H9 (cell line): ENCODE data around the gene AMDHD2. TPM values are rescaled to one million over a fixed set of nuclear protein-coding genes. Genes with fewer than 3 reads are reported as not detected.

Experiments used
- DNase-seq: peaks from one replicate; pipeline ENCODE4 v3.0.0-alpha.2; 2017
- H2AFZ ChIP-seq: one replicate; pipeline ENCODE4 v1.6.1; 2013; ENCODE audit warnings: mild to moderate bottlenecking, low read length, control low read depth, moderate library complexity
- H2AK5ac ChIP-seq: 2 replicates; pipeline ENCODE4 v1.6.1; 2013; ENCODE audit warnings: low read length, control low read depth, mixed read lengths; ENCODE audit not compliant: insufficient read length
- H2BK120ac ChIP-seq: one replicate; pipeline ENCODE4 v1.6.1; 2013; ENCODE audit warnings: low read depth, mild to moderate bottlenecking, low read length, control low read depth, inconsistent platforms; ENCODE audit not compliant: poor library complexity, severe bottlenecking
- H2BK12ac ChIP-seq: 2 replicates; pipeline ENCODE4 v1.6.1; 2013; ENCODE audit warnings: low read length, control low read depth, mixed read lengths, low read depth; ENCODE audit not compliant: insufficient read length
- H2BK15ac ChIP-seq: 2 replicates; pipeline ENCODE4 v1.6.1; 2013; ENCODE audit warnings: low read depth, low read length, control low read depth
- H2BK20ac ChIP-seq: one replicate; pipeline ENCODE4 v1.6.1; 2013; ENCODE audit warnings: low read depth, mild to moderate bottlenecking, low read length, control low read depth, inconsistent platforms; ENCODE audit not compliant: poor library complexity, severe bottlenecking
- H2BK5ac ChIP-seq: 2 replicates; pipeline ENCODE4 v1.6.1; 2013; ENCODE audit warnings: low read length, control low read depth, mixed read lengths; ENCODE audit not compliant: insufficient read length
- H3K14ac ChIP-seq: 2 replicates; pipeline ENCODE4 v1.6.1; 2013; ENCODE audit warnings: low read length, control low read depth; ENCODE audit not compliant: insufficient read depth
- H3K18ac ChIP-seq: 2 replicates; pipeline ENCODE4 v1.6.1; 2013; ENCODE audit warnings: low read depth, mild to moderate bottlenecking, mixed read lengths, low read length, control low read depth; ENCODE audit not compliant: insufficient read length
- H3K23ac ChIP-seq: 2 replicates; pipeline ENCODE4 v1.6.1; 2013; ENCODE audit warnings: low read length, control low read depth, mixed read lengths, low read depth; ENCODE audit not compliant: insufficient read length
- H3K23me2 ChIP-seq: 2 replicates; pipeline ENCODE4 v1.6.1; 2013; ENCODE audit warnings: low read depth, mild to moderate bottlenecking, mixed read lengths, low read length, control low read depth; ENCODE audit not compliant: insufficient read length, poor library complexity, severe bottlenecking
- H3K27ac ChIP-seq: 2 replicates; pipeline ENCODE4 v1.5.1; 2013; ENCODE audit warnings: low read length, control low read depth, mixed read lengths, low read depth; ENCODE audit not compliant: insufficient read length
- H3K27me3 ChIP-seq: 2 replicates; pipeline ENCODE4 v1.6.1; 2013; ENCODE audit warnings: low read length, control low read depth, inconsistent platforms; ENCODE audit not compliant: insufficient read depth
- H3K4ac ChIP-seq: 2 replicates; pipeline ENCODE4 v1.6.1; 2013; ENCODE audit warnings: low read depth, mild to moderate bottlenecking, control low read depth, inconsistent platforms, low read length, moderate library complexity
- H3K4me1 ChIP-seq: 2 replicates; pipeline ENCODE4 v1.6.1; 2013; ENCODE audit warnings: low read length, control low read depth, inconsistent platforms; ENCODE audit not compliant: insufficient read depth
- H3K4me2 ChIP-seq: 2 replicates; pipeline ENCODE4 v1.6.1; 2013; ENCODE audit warnings: low read length, control low read depth, mixed read lengths; ENCODE audit not compliant: insufficient read length, insufficient read depth
- H3K56ac ChIP-seq: 2 replicates; pipeline ENCODE4 v1.6.1; 2013; ENCODE audit warnings: low read depth, mild to moderate bottlenecking, mixed read lengths, low read length, control low read depth; ENCODE audit not compliant: insufficient read length
- H3K79me1 ChIP-seq: 2 replicates; pipeline ENCODE4 v1.6.1; 2013; ENCODE audit warnings: low read depth, mild to moderate bottlenecking, moderate library complexity, low read length, control low read depth, inconsistent platforms; ENCODE audit not compliant: insufficient read depth, poor library complexity, severe bottlenecking
- H3K79me2 ChIP-seq: 2 replicates; pipeline ENCODE4 v1.6.1; 2013; ENCODE audit warnings: low read length, control low read depth, inconsistent platforms; ENCODE audit not compliant: insufficient read depth
- H3K9ac ChIP-seq: 2 replicates; pipeline ENCODE4 v1.6.1; 2013; ENCODE audit warnings: low read length, control low read depth, mixed read lengths; ENCODE audit not compliant: insufficient read length; ENCODE audit errors: extremely low read depth
- H3K9me3 ChIP-seq: one replicate; pipeline ENCODE4 v1.6.1; 2013; ENCODE audit warnings: low read depth, low read length, inconsistent platforms; ENCODE audit not compliant: control insufficient read depth
- H3T11ph ChIP-seq: one replicate; pipeline ENCODE4 v1.6.1; 2013; ENCODE audit warnings: mild to moderate bottlenecking, low read length, control low read depth, inconsistent platforms
- H4K20me1 ChIP-seq: one replicate; pipeline ENCODE4 v1.6.1; 2013; ENCODE audit not compliant: control insufficient read depth, insufficient read length, insufficient read depth
- H4K5ac ChIP-seq: 2 replicates; pipeline ENCODE4 v1.6.1; 2013; ENCODE audit warnings: low read depth, mild to moderate bottlenecking, mixed read lengths, low read length, control low read depth; ENCODE audit not compliant: insufficient read length
- H4K8ac ChIP-seq: replicated peaks from 2 replicates; pipeline ENCODE4 v1.6.1; 2013; ENCODE audit warnings: low read length, control low read depth, mixed read lengths, low read depth; ENCODE audit not compliant: insufficient read length
- H4K91ac ChIP-seq: 2 replicates; pipeline ENCODE4 v1.6.1; 2013; ENCODE audit warnings: low read depth, mild to moderate bottlenecking, moderate library complexity, mixed read lengths, low read length, control low read depth; ENCODE audit not compliant: insufficient read length
- H3K27ac Mint-ChIP-seq, 3 experiments: 2 replicates in 2 of 3; 3 replicates in 1 of 3; pipeline ENCODE4 v1.8.0; 2020 to 2021; ENCODE audit warnings: mixed read lengths in 3 of 3, mild to moderate bottlenecking in 1 of 3, moderate library complexity in 1 of 3
- H3K27me3 Mint-ChIP-seq: 2 replicates; pipeline ENCODE4 v1.8.0; 2021; ENCODE audit warnings: low read depth, mild to moderate bottlenecking, moderate library complexity, mixed read lengths
- H3K36me3 Mint-ChIP-seq, 3 experiments: 2 replicates in 2 of 3; 3 replicates in 1 of 3; pipeline ENCODE4 v1.8.0; 2020 to 2021; ENCODE audit warnings: low read depth in 3 of 3, mixed read lengths in 3 of 3; ENCODE audit not compliant: insufficient read depth in 1 of 3
- H3K4me1 Mint-ChIP-seq, 2 experiments: 2 replicates each; pipeline ENCODE4 v1.8.0; 2020; ENCODE audit warnings: mixed read lengths in 2 of 2
- H3K4me3 Mint-ChIP-seq, 2 experiments: 2 replicates in 1 of 2; 3 replicates in 1 of 2; pipeline ENCODE4 v1.8.0; 2020 to 2021; ENCODE audit warnings: mild to moderate bottlenecking in 2 of 2, mixed read lengths in 2 of 2, moderate library complexity in 1 of 2
- H3K9me3 Mint-ChIP-seq, 2 experiments: 2 replicates in 1 of 2; 3 replicates in 1 of 2; pipeline ENCODE4 v1.8.0; 2020; ENCODE audit warnings: mild to moderate bottlenecking in 2 of 2, mixed read lengths in 2 of 2, moderate library complexity in 1 of 2
- CTCF ChIP-seq: fragments of 200-600 bp; sonication (generic); conservative IDR thresholded peaks from 3 replicates; pipeline ENCODE4 v1.8.0; 2021; ENCODE audit warnings: antibody characterized with exemption, mild to moderate bottlenecking
- WGBS: extraction: QIAGEN DNeasy Blood & Tissue Kit; methylation state at CpG from one replicate; pipeline ENCODE4 v1.1.7; 2013; ENCODE audit warnings: missing lambda C conversion rate, low lambda C conversion rate, mixed read lengths; ENCODE audit not compliant: insufficient read length; ENCODE audit errors: extremely low coverage; 5-methylcytosine and 5-hydroxymethylcytosine counted together
- total RNA-seq: library from RNA; stranded (reverse); gene quantifications from 2 replicates; pipeline ENCODE4 v1.2.1, GENCODE V29; 2021

The AMDHD2 gene
- total RNA-seq, 1 experiment from 2014 or later = 61.5 TPM

- Mint-ChIP-seq H3K27me3 (no peaks in the 10 kb centered on the region), H3K27ac (no peak overlapping the region), H3K4me1 (no peaks in the 10 kb centered on the region), H3K9me3 (no peaks in the 10 kb centered on the region), H3K36me3 (peaks cover 0 to 18% (median 4%) of the 10 kb centered on the region in 3 experiments; a peak in 4 of 7 replicates), H3K4me3 (no peak overlapping the region)
- no peak overlapping the region for H2BK15ac ChIP-seq
- no peak overlapping the region for H3K27ac ChIP-seq
- H2AK5ac ChIP-seq = no peak overlapping the region
- no peaks in the 10 kb centered on the region for H3K9me3 ChIP-seq
- no peaks in the 10 kb centered on the region for H3K4me1 ChIP-seq
- H4K20me1 ChIP-seq = no peaks in the 10 kb centered on the region
- no peak overlapping the region for H3K9ac ChIP-seq
- no peak overlapping the region for H4K91ac ChIP-seq
- no peak overlapping the region for H2BK5ac ChIP-seq
- H3K18ac ChIP-seq = no peak overlapping the region
- H4K8ac ChIP-seq = no peak overlapping the region
- H2BK120ac ChIP-seq = no peak overlapping the region
- no peak overlapping the region for H3K56ac ChIP-seq
- H3K23me2 ChIP-seq = peaks cover 3% of the 10 kb centered on the region
- no CpG with 5 or more reads among the region's 62 CpGs for WGBS
- no peak overlapping the region for H2BK20ac ChIP-seq
- H3T11ph ChIP-seq = no peak overlapping the region
- H3K4me2 ChIP-seq = no peak overlapping the region
- H2BK12ac ChIP-seq = no peak overlapping the region
- TF ChIP-seq CTCF = no peak
- H3K79me2 ChIP-seq = no peaks in the 10 kb centered on the region
- no peaks in the 10 kb centered on the region for H3K27me3 ChIP-seq
- H4K5ac ChIP-seq = no peak overlapping the region
- no peaks in the 10 kb centered on the region for H3K79me1 ChIP-seq
- no peak overlapping the region for H3K23ac ChIP-seq
- H2AFZ ChIP-seq = no peak overlapping the region
- H3K14ac ChIP-seq = no peak overlapping the region
- no peak for DNase-seq
- H3K4ac ChIP-seq = no peak overlapping the region
These were observed 23.7 kb upstream of the AMDHD2 start for GRCh38 chr16:2496223-2497115.
